H1 (cell line): ENCODE measurements around the gene CTCF. TPM values are rescaled to one million over a fixed set of nuclear protein-coding genes. Genes with fewer than 3 reads are reported as not detected.

Experiments
- CBX5 ChIP-seq: fragments of 300-800, 300-1000 bp; sonication (generic); IDR thresholded peaks from 2 replicates; pipeline ENCODE4 v1.7.1; 2016; ENCODE audit warnings: antibody characterized with exemption, low read length, low read depth
- CHD2 ChIP-seq: IDR thresholded peaks from 2 replicates; pipeline ENCODE4 v1.6.1; 2012; ENCODE audit warnings: low read length, improper control_type of control experiment
- CHD7 ChIP-seq: fragments of 300-600 bp; sonication (generic); IDR thresholded peaks from 2 replicates; pipeline ENCODE4 v1.7.1; 2012; ENCODE audit warnings: low read length, moderate library complexity, mild to moderate bottlenecking, inconsistent platforms; ENCODE audit not compliant: insufficient replicate concordance
- CTBP2 ChIP-seq: IDR thresholded peaks from 2 replicates; pipeline ENCODE4 v1.7.0; 2011; ENCODE audit warnings: borderline replicate concordance, mild to moderate bottlenecking, moderate library complexity, mixed read lengths, low read length; ENCODE audit not compliant: insufficient read depth, insufficient read length
- EZH2 ChIP-seq: fragments of 200-600 bp; sonication (generic); IDR thresholded peaks from 2 replicates; pipeline ENCODE4 v1.7.1; 2012; ENCODE audit warnings: low read depth, mild to moderate bottlenecking, moderate library complexity, low read length, inconsistent platforms; ENCODE audit not compliant: severe bottlenecking
- GTF2F1 ChIP-seq: IDR thresholded peaks from 2 replicates; pipeline ENCODE4 v1.6.1; 2012; ENCODE audit warnings: low read depth, low read length, improper control_type of control experiment, borderline replicate concordance
- JUND ChIP-seq: IDR thresholded peaks from 2 replicates; pipeline ENCODE4 v1.6.1; 2011; ENCODE audit warnings: mild to moderate bottlenecking, improper control_type of control experiment, low read length
- SIRT6 ChIP-seq: IDR thresholded peaks from one replicate; pipeline ENCODE4 v1.7.1; 2012; ENCODE audit warnings: low read length, inconsistent platforms
- SIX5 ChIP-seq: IDR thresholded peaks from 2 replicates; pipeline ENCODE4 v1.6.1; 2011; ENCODE audit warnings: mild to moderate bottlenecking, low read depth, low read length
- SP2 ChIP-seq: IDR thresholded peaks from 2 replicates; pipeline ENCODE4 v1.6.1; 2012; ENCODE audit warnings: mild to moderate bottlenecking, low read length, inconsistent platforms
- TAF1 ChIP-seq: IDR thresholded peaks from 2 replicates; pipeline ENCODE4 v1.6.1; 2011; ENCODE audit warnings: mild to moderate bottlenecking, low read depth, low read length
- TBP ChIP-seq: IDR thresholded peaks from 2 replicates; pipeline ENCODE4 v1.6.1; 2011; ENCODE audit warnings: low read depth, low read length, improper control_type of control experiment
- ZNF274 ChIP-seq: IDR thresholded peaks from 2 replicates; pipeline ENCODE4 v1.7.0; 2012; ENCODE audit warnings: low read length, borderline replicate concordance; ENCODE audit errors: extremely low read depth
- polyA plus RNA-seq, 7 experiments: library from polyadenylated mRNA; depleted of rRNA in 3 of 7; stranded (reverse) in 5 of 7; unstranded in 2 of 7; fragments of >200 nt in 5 of 7; fragments of 200-250 nt in 2 of 7; gene quantifications; 1 replicate in 5 of 7; 2 replicates in 1 of 7; 4 replicates in 1 of 7; pipeline versions ENCODE4 v1.2.1 to v1.2.3, GENCODE V29; 2011 to 2013; ENCODE audit warnings: missing spikeins in 2 of 7, mixed read lengths in 2 of 7
- total RNA-seq: library from RNA; stranded (reverse); fragmentation: NEBNext Ultra II Directional; extraction: Animal tissue kit (Norgen Biotek cat#: 25700); gene quantifications from 2 replicates; pipeline ENCODE4 v1.2.1, GENCODE V29; 2021

Gene CTCF
- total and polyA plus RNA-seq, 2 of the 8 experiments (the other 6 are each of a cell fraction or from before 2014, with no cell fraction given) = 32.4 to 66.0 TPM

- no peak for TF ChIP-seq TBP
- TF ChIP-seq CHD2 = no peak
- TF ChIP-seq CBX5 = no peak
- TF ChIP-seq GTF2F1 = no peak
- TF ChIP-seq CTBP2 = no peak
- no peak for TF ChIP-seq SIRT6
- TF ChIP-seq EZH2 = peak; percentile 73
- TF ChIP-seq TAF1 = no peak; the same call in 1 of the 2 replicates
- TF ChIP-seq ZNF274 = no peak
- TF ChIP-seq SP2 = no peak
- TF ChIP-seq SIX5 = no peak
- TF ChIP-seq JUND = no peak
- TF ChIP-seq CHD7 = no peak
Measured at GRCh38 chr16:67529582-67530012, 32.7 kb upstream of the CTCF start (continued).
